SK-N-SH treated with all-trans-retinoic acid at 6 μM for 48 hours (cell line): ENCODE measurements around the gene PRSS53.

Source experiments
- ZNF70 ChIP-seq: fragments of 450-650 bp; formaldehyde crosslinking; IDR thresholded peaks from 2 replicates; pipeline ENCODE4 v1.5.0; 2020; ENCODE audit warnings: mild to moderate bottlenecking, moderate library complexity
- ZNF8 ChIP-seq: fragments of 450-650 bp; formaldehyde crosslinking; IDR thresholded peaks from 2 replicates; pipeline ENCODE4 v1.5.0; 2020; ENCODE audit warnings: mild to moderate bottlenecking, moderate library complexity

- TF ChIP-seq ZNF70: no peak
- no peak for TF ChIP-seq ZNF8 (CRISPR knock-in tag)
These were observed 44.3 kb upstream of the PRSS53 start for GRCh38 chr16:31133046-31133501.
